ENCODE results near the gene PNMA6E. TPM values are rescaled to one million over a fixed set of nuclear protein-coding genes. Genes with fewer than 3 reads are reported as not detected.

PNMA6E gene
- total RNA-seq, 6 donors from 2014 or later, result 0.09 to 0.44 (median 0.10) TPM; not detected in 3

DNA sequence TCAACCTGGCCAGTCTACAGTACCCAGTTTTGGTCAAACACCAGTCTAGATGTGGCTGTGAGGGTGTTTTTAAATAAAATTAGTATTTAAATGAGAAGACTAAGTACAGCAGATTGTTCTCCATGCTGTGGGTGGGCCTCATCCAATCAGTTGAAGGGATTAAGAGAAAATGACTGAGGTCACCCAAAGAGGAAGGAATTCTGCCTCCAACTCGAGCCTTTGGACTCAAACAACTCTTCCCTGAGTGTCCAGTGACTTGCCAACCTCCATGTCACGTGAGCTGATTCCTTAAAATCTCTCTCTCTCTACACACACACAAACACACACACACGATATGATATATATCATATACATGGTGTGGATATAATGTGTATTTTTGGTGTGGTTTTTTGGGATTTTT lies 34.7 kb upstream of the PNMA6E start:
- Histone ChIP-seq H3K36me3 (no peaks in the 10 kb centered on the region), H3K9me3 (peaks cover 0 to 14% (median under 1%) of the 10 kb centered on the region in 4 donors), H3K4me3 (no peak overlapping the region), H3K27me3 (no peaks in the 10 kb centered on the region), H3K27ac (no peak overlapping the region), H3K4me1 (no peaks in the 10 kb centered on the region)
- ATAC-seq (ENCODE audit: low FRiP score in 2 of 2) (no peak), DNase-seq (no peak)
- TF ChIP-seq EP300 (IDR thresholded peaks at IDR 0.05), result no peak
- TF ChIP-seq CTCF (IDR thresholded peaks at IDR 0.05), result no peak
- TF ChIP-seq POLR2AphosphoS5 (IDR thresholded peaks at IDR 0.05), result no peak
- TF ChIP-seq POLR2A (IDR thresholded peaks at IDR 0.05), result no peak
- WGBS, 2 donors, result 46 to 63% methylated on average over 3 of the region's 3 CpGs

DNA sequence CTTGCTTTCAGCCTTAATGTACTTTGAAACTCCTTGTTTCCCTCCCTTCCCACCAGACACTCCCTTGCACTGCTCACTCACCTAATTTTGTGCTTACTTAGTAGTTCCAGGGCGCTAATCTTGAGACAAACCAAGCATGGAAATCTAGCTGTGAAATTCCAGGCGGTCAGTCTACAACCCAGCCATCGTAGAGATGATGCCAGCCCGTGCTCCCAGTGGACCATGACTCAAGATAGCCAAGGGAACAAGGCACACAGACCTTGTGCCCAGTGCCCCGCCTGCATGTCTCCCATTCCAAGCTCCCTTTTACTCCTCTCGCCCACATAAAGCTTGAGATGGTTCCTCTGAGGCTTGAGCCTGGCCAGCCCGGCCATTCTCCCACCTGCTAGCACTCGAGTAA lies 33.7 kb upstream of the PNMA6E start:
- no peak for DNase-seq
- H3K4me3 ChIP-seq, result no peak overlapping the region
- ATAC-seq (ENCODE audit: low FRiP score in 2 of 2), result no peak
- WGBS, 2 donors, result 90% methylated on average over 4 to 8 of the region's 8 CpGs
- H3K36me3 ChIP-seq, result no peaks in the 10 kb centered on the region
- no peaks in the 10 kb centered on the region for H3K4me1 ChIP-seq
- H3K27me3 ChIP-seq, result no peaks in the 10 kb centered on the region
- no peak overlapping the region for H3K27ac ChIP-seq
- peaks cover 0 to 17% (median 2%) of the 10 kb centered on the region in 4 donors for H3K9me3 ChIP-seq
- TF ChIP-seq CTCF (IDR thresholded peaks at IDR 0.05), result no peak
- TF ChIP-seq POLR2A (IDR thresholded peaks at IDR 0.05), result no peak

- ATAC-seq (ENCODE audit: low FRiP score in 2 of 2) (no peak), DNase-seq (no peak)
- no peak for TF ChIP-seq CTCF (IDR thresholded peaks at IDR 0.05)
- no peak for TF ChIP-seq POLR2A (IDR thresholded peaks at IDR 0.05)
- TF ChIP-seq EP300 (IDR thresholded peaks at IDR 0.05), result no peak
- Histone ChIP-seq H3K4me3 (no peak overlapping the region), H3K27ac (no peak overlapping the region), H3K27me3 (no peaks in the 10 kb centered on the region), H3K9me3 (peaks cover 0 to 13% (median 2%) of the 10 kb centered on the region in 4 donors), H3K4me1 (no peaks in the 10 kb centered on the region), H3K36me3 (no peaks in the 10 kb centered on the region)
- 87 to 100% methylated on average over 2 to 14 of the region's 17 CpGs for WGBS, 2 donors
These were observed 32.7 kb upstream of the PNMA6E start for GRCh38 chrX:153433781-153434285.

DNA sequence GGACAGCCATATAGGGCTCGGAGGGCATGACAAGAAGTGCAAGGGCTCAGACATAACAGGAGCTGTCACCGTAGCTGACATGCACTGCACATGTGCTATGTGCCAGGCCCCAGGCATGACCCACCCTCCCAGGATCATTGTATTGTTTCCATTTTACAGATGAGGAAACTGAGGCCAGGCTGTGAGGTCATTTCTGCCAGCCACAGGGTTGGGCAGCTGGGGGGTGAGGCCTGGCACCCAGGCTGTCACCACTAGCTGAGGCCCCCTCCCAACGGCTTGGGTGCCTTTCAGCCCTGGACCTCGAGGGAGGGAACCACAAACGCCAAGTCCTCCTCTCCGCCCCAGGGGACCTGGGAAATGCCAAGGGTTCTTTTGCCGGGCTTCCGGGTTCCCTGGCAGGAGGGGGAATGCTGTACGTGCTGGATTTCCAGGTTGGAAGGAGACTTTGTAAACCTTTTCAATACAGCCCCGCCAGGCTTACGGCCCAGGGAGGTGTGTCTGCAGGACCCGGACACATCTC lies 32.1 kb upstream of the PNMA6E start:
- Histone ChIP-seq H3K36me3 (no peaks in the 10 kb centered on the region), H3K4me3 (no peak overlapping the region), H3K27ac (no peak overlapping the region), H3K27me3 (no peaks in the 10 kb centered on the region), H3K4me1 (no peaks in the 10 kb centered on the region), H3K9me3 (peaks cover 0 to 13% (median 2%) of the 10 kb centered on the region in 4 donors)
- 68 to 84% methylated on average over 5 to 11 of the region's 12 CpGs for WGBS, 2 donors
- TF ChIP-seq POLR2AphosphoS5 (IDR thresholded peaks at IDR 0.05) (no peak), EP300 (IDR thresholded peaks at IDR 0.05) (no peak), CTCF (IDR thresholded peaks at IDR 0.05) (no peak), POLR2A (IDR thresholded peaks at IDR 0.05) (no peak)
- ATAC-seq (ENCODE audit: low FRiP score in 2 of 2) (no peak), DNase-seq (no peak)

GRCh38 chrX:153430796-153431195 lies 29.6 kb upstream of the PNMA6E start:
- peaks cover 0 to 13% (median 2%) of the 10 kb centered on the region in 4 donors for H3K9me3 ChIP-seq
- no peaks in the 10 kb centered on the region for H3K36me3 ChIP-seq
- no peak overlapping the region for H3K27ac ChIP-seq
- TF ChIP-seq CTCF (IDR thresholded peaks at IDR 0.05) (no peak), POLR2AphosphoS5 (IDR thresholded peaks at IDR 0.05) (no peak), EP300 (IDR thresholded peaks at IDR 0.05) (no peak), POLR2A (IDR thresholded peaks at IDR 0.05) (no peak)
- no peak overlapping the region for H3K4me3 ChIP-seq
- WGBS, 2 donors, result 84 to 88% methylated on average over 4 to 6 of the region's 6 CpGs
- no peaks in the 10 kb centered on the region for H3K27me3 ChIP-seq
- ATAC-seq (ENCODE audit: low FRiP score in 2 of 2) (no peak), DNase-seq (no peak)
- no peaks in the 10 kb centered on the region for H3K4me1 ChIP-seq

Measured in upper lobe of left lung (tissue), 6 donors.